Skeletal muscle cell (primary cell): ENCODE measurements around the gene GNB5.

Experiments
- DNase-seq: peaks from one replicate; pipeline ENCODE4 v3.0.0-alpha.2; 2010; ENCODE audit warnings: low read depth
- H3K4me3 ChIP-seq: 2 replicates; pipeline ENCODE4 v1.5.1; 2011; ENCODE audit warnings: low read depth, mild to moderate bottlenecking, control low read depth, low read length, moderate library complexity

GNB5 gene

GRCh38 chr15:52078876-52079700, 112.1 kb downstream of the GNB5 start:
- H3K4me3 ChIP-seq, result no peak overlapping the region
- no peak for DNase-seq

- H3K4me3 ChIP-seq, result no peak overlapping the region
- DNase-seq, result no peak
Measured at GRCh38 chr15:52078197-52078875, 112.9 kb downstream of the GNB5 start.

- H3K4me3 ChIP-seq, result no peak overlapping the region
- DNase-seq, result peak; percentile 85
Measured at GRCh38 chr15:52076889-52077781, 114.1 kb downstream of the GNB5 start.

GRCh38 chr15:52071570-52071969, 119.6 kb downstream of the GNB5 start:
- H3K4me3 ChIP-seq, result no peak overlapping the region
- DNase-seq, result no peak

- H3K4me3 ChIP-seq, result no peak overlapping the region
- DNase-seq, result no peak
Measured at GRCh38 chr15:52069559-52069958, 121.6 kb downstream of the GNB5 start.

GRCh38 chr15:52068004-52068615, 123.1 kb downstream of the GNB5 start:
- DNase-seq, result no peak
- H3K4me3 ChIP-seq, result no peak overlapping the region

- no peak overlapping the region for H3K4me3 ChIP-seq
- DNase-seq, result no peak
Measured at GRCh38 chr15:52067545-52067926, 123.7 kb downstream of the GNB5 start.

GRCh38 chr15:52066842-52067544, 124.2 kb downstream of the GNB5 start:
- no peak overlapping the region for H3K4me3 ChIP-seq
- no peak for DNase-seq
